GM18498 (cell line): ENCODE results near the gene FOXD4L6.
"Not testable (repeated sequence)": the region's sequence is repeated elsewhere in the genome, so short reads cannot be mapped to it uniquely, and the experiment has no call there.

ENCODE experiments used
- ATAC-seq: cut with Tn5 transposase; IDR thresholded peaks from one replicate; pipeline ENCODE4 v1.9.1; 2021; ENCODE audit warnings: mild to moderate bottlenecking, moderate library complexity; ENCODE audit not compliant: unreplicated experiment

The FOXD4L6 gene

GRCh38 chr9:41104542-41104941 is 23.9 kb downstream of the FOXD4L6 start:
- ATAC-seq: not testable (repeated sequence)

DNA sequence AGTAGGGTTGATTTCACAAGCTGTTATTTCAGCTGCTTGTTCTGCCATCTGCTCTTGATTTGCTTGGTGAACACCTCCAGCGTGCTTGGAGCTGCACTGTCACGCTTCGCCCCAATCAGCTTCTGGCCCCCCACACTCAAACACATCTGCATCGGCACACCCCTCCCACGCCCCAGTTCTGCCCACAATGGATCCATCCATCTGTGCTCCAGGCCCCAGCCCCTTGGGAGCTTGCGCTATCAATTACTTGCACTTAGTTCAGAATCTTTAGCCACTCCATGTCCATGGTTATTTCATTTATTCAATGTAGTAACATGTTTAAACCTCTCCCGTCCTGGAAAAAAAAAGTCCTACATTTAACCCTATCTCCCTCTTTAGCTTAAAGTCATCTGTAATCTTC is 28.0 kb downstream of the FOXD4L6 start:
- ATAC-seq: not testable (repeated sequence)

DNA sequence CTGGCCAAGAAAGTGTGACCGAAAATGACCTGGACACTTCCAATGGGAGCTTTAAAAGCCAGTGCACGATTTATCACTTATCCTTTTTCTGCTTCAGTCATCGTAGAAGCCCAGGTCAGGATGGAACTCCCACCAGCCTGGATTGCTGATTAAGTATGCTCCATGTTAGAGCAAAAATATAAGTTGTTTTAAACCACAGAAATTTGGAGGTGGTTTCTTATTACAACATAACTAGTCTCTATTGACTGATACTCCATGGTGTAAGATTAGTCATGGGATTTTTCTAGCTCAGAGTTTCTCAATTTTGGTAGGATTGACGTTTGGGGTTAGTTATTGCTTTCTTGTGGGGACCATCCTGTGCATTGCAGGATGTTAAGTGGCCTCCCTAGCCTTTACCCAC is 29.7 kb downstream of the FOXD4L6 start:
- ATAC-seq: not testable (repeated sequence)

GRCh38 chr9:41095060-41095459 is 33.4 kb downstream of the FOXD4L6 start:
- peak; percentile 40 for ATAC-seq

GRCh38 chr9:41094010-41094773 is 34.3 kb downstream of the FOXD4L6 start:
- not testable (repeated sequence) for ATAC-seq

DNA sequence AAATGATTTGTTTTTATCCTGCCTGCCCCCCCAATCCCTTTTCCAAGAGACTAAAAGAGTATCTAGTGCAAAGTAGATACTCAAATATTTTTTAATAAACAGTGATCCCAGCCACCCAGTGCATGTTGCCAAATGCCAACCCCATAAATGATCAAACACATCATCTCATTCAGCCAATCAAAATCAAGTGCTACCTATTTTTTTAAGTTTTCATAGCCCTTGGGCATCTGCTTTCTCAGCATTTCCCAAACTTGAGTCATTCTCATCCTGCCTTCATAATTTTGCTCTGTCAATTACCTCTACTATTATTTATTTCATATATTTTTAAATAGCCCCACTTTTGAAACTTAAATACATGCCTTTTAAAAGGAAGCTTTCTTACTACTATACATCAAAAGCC is 37.6 kb downstream of the FOXD4L6 start:
- not testable (repeated sequence) for ATAC-seq

GRCh38 chr9:41090386-41090785 is 38.1 kb downstream of the FOXD4L6 start:
- not testable (repeated sequence) for ATAC-seq

GRCh38 chr9:41088450-41089059 is 39.9 kb downstream of the FOXD4L6 start:
- peak; percentile 74 for ATAC-seq

- ATAC-seq: not testable (repeated sequence)
Observed at GRCh38 chr9:41087929-41088328, 40.6 kb downstream of the FOXD4L6 start.

DNA sequence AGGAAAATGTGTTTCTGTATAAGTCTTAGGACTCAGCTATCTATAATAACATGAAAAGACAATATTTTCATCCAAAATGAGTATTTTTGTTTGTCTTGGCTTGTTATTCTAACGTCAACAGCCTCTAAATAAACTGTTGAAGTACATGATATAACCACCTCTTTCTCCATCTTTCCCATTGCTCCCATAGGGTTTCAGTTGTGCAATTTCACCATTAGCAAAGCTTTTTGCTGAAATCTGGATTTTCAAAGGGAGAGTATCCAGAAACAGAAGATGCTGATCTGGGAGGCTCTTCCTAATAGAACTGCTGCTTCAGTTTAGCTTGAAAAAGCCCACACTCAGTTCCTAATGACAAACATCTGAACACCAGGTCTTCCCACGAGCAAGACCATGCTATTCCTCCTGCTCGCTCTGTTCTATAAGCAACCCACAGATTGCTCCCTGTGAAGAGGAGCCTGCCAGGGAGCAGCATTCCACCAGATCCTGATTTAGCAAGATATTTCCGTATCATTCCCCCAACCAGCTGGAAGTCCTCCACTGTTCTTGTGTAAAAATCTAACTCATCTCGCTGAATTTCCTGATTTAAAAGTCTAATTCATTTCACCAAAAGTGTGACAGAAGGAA is 41.2 kb downstream of the FOXD4L6 start:
- not testable (repeated sequence) for ATAC-seq

GRCh38 chr9:41086685-41087084 is 41.8 kb downstream of the FOXD4L6 start:
- not testable (repeated sequence) for ATAC-seq

GRCh38 chr9:41086215-41086614 is 42.3 kb downstream of the FOXD4L6 start:
- ATAC-seq: not testable (repeated sequence)

DNA sequence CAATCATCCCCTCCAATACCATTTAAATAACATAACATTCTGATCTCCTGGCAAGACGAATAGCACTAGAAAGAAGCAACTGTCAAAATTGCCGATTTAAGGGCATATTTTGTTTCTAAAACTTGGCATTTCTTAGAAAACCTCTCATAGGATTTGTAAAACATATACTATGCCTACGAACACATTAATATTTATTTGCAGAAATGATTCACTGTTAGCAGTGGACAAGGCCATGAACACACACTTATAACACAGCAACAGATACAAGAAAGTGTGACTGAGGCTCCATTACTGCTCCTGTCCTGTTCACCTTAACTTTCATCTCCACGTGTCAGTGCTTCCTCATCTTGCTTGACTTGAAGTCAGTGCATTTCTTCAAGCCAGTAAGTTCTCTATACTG is 46.1 kb downstream of the FOXD4L6 start:
- not testable (repeated sequence) for ATAC-seq

- ATAC-seq: not testable (repeated sequence)
Observed at GRCh38 chr9:41079464-41079863, 49.0 kb downstream of the FOXD4L6 start.

DNA sequence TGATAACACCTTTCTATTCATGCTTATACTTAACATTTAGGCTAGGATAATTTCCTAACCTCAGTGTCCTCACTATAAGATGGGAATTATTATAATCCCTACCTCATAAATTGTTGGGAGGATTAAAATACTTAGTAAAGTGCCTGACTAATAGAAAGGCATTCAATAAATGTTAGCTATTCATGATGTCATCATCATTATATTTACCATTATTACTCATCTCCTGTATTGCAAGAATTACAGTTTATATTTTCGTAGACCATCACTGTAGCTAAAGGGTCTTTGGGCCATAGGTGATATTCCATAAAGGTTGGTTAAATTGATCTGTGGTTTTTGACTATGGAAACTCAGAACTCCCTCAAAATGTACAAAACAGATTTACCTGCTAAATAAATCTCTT is 50.9 kb downstream of the FOXD4L6 start:
- ATAC-seq: not testable (repeated sequence)
